GM23338 (cell line): ENCODE results near the gene BOLA2.
"Not testable (repeated sequence)": the region's sequence is repeated elsewhere in the genome, so short reads cannot be mapped to it uniquely, and the experiment has no call there.

ENCODE experiments used
- CTCF ChIP-seq, 2 experiments: fragments of 200-600 bp in 1 of 2; sonication (generic) in 1 of 2; conservative IDR thresholded peaks; 2 replicates each; pipeline versions ENCODE4 v1.5.1 to v1.6.1; 2016 to 2017; ENCODE audit warnings: antibody characterized with exemption in 2 of 2, low read depth in 2 of 2, mild to moderate bottlenecking in 2 of 2, moderate library complexity in 1 of 2
- POLR2AphosphoS5 ChIP-seq: IDR thresholded peaks from 2 replicates; pipeline ENCODE4 v1.6.1; 2016; ENCODE audit warnings: antibody characterized with exemption, low read depth
- REST ChIP-seq: IDR thresholded peaks from one replicate; pipeline ENCODE4 v1.6.1; 2018; ENCODE audit warnings: antibody characterized with exemption; ENCODE audit not compliant: unreplicated experiment
- STAT1 ChIP-seq: IDR thresholded peaks from one replicate; pipeline ENCODE4 v1.6.1; 2016; ENCODE audit warnings: antibody characterized with exemption; ENCODE audit not compliant: unreplicated experiment

- not testable (repeated sequence) for TF ChIP-seq CTCF (conservative IDR thresholded peaks at IDR 0.05; ENCODE audit: low read depth in 2 of 2); STAT1; POLR2AphosphoS5; REST
Measured at GRCh38 chr16:29469660-29470059, 15.5 kb upstream of the BOLA2 start.
